GM18870 (cell line): ENCODE data around the gene ATP6V0B.

Source experiments
- ATAC-seq: cut with Tn5 transposase; IDR thresholded peaks from one replicate; pipeline ENCODE4 v1.9.1; 2021; ENCODE audit warnings: moderate library complexity; ENCODE audit not compliant: unreplicated experiment

Gene ATP6V0B

GRCh38 chr1:44024903-44025525 lies 50.3 kb downstream of the ATP6V0B start:
- no peak for ATAC-seq

- ATAC-seq, result no peak
These were observed 51.1 kb downstream of the ATP6V0B start for GRCh38 chr1:44025816-44026215.

- no peak for ATAC-seq
These were observed 52.6 kb downstream of the ATP6V0B start for GRCh38 chr1:44027320-44027719.
